PC-9 (cell line): Measurements from ENCODE around the gene SLC6A20. TPM values are rescaled to one million over a fixed set of nuclear protein-coding genes. Genes with fewer than 3 reads are reported as not detected.

Experiments
- BruUV-seq: library from RNA; stranded (reverse); fragments of 400-500 nt; replicated peaks from 2 replicates; lab custom pipeline; 2021; lab: Mats Ljungman, UMichigan
- CTCF ChIA-PET: fragments of 300-600 bp; sonication (Branson Sonifier 250); formaldehyde crosslinking; loops from one replicate; lab custom pipeline; 2022; ENCODE audit warnings: antibody characterized with exemption; lab: Charles Lee
- POLR2A ChIA-PET: fragments of 300-600 bp; sonication (Branson Sonifier 250); formaldehyde crosslinking; loops from one replicate; lab custom pipeline; 2022; ENCODE audit warnings: antibody characterized with exemption; ENCODE audit not compliant: unreplicated experiment; lab: Charles Lee
- DNase-seq, 2 experiments: peaks; one replicate each; pipeline versions ENCODE4 v3.0.0 to v3.0.0-alpha.2; 2015 to 2022; ENCODE audit warnings: mixed read lengths in 1 of 2
- H2AFZ ChIP-seq: fragments of 200-600 bp; sonication (generic); 2 replicates; pipeline ENCODE4 v1.8.1; 2017; ENCODE audit warnings: antibody characterized with exemption
- H3F3A ChIP-seq: fragments of 200-600 bp; sonication (generic); 2 replicates; pipeline ENCODE4 v1.8.1; 2017; ENCODE audit warnings: antibody characterized with exemption, mild to moderate bottlenecking, low read depth; ENCODE audit not compliant: insufficient read depth
- H3K27ac ChIP-seq: fragments of 200-600 bp; sonication (generic); 2 replicates; pipeline ENCODE4 v1.6.1; 2016; ENCODE audit warnings: mixed run types
- H3K27me3 ChIP-seq: fragments of 200-600 bp; sonication (generic); 2 replicates; pipeline ENCODE4 v1.6.1; 2016; ENCODE audit warnings: low read depth, mixed run types; ENCODE audit not compliant: insufficient read depth
- H3K36me3 ChIP-seq: fragments of 200-600 bp; sonication (generic); 2 replicates; pipeline ENCODE4 v1.6.1; 2016; ENCODE audit warnings: low read depth, mixed run types
- H3K4me1 ChIP-seq: fragments of 200-600 bp; sonication (generic); replicated peaks from 2 replicates; pipeline ENCODE4 v1.6.1; 2016; ENCODE audit warnings: mixed run types; ENCODE audit not compliant: insufficient read depth
- H3K4me2 ChIP-seq: fragments of 200-600 bp; sonication (generic); 2 replicates; pipeline ENCODE4 v1.6.1; 2017; ENCODE audit warnings: mixed run types
- H3K4me3 ChIP-seq: fragments of 200-600 bp; sonication (generic); 2 replicates; pipeline ENCODE4 v1.6.1; 2016; ENCODE audit warnings: mixed run types
- H3K79me2 ChIP-seq: fragments of 200-600 bp; sonication (generic); 2 replicates; pipeline ENCODE4 v1.6.1; 2017; ENCODE audit warnings: low read depth, mixed run types
- H3K9me2 ChIP-seq: fragments of 200-600 bp; sonication (generic); 2 replicates; pipeline ENCODE4 v1.8.1; 2017; ENCODE audit warnings: mild to moderate bottlenecking; ENCODE audit not compliant: insufficient read depth
- H3K9me3 ChIP-seq: fragments of 200-600 bp; sonication (generic); 2 replicates; pipeline ENCODE4 v1.8.1; 2016; ENCODE audit warnings: low read depth; ENCODE audit not compliant: insufficient read depth
- H4K20me1 ChIP-seq: fragments of 200-600 bp; sonication (generic); 2 replicates; pipeline ENCODE4 v1.8.1; 2017; ENCODE audit not compliant: insufficient read depth
- EZH2 ChIP-seq: fragments of 200-600 bp; sonication (generic); IDR thresholded peaks from 2 replicates; pipeline ENCODE4 v1.8.0; 2017; ENCODE audit warnings: antibody characterized with exemption, low read depth
- intact Hi-C: fragments of 100-400 bp; cut with micrococcal nuclease; formaldehyde crosslinking; loops from one replicate; pipeline ENCODE4 v1.10.0; 2022; ENCODE audit not compliant: unreplicated experiment
- total RNA-seq: library from RNA; stranded (reverse); gene quantifications from 2 replicates; pipeline ENCODE4 v1.2.3, GENCODE V29; 2021
- TF ChIP-seq, protein P1 (sequence below): fragments of 200-600 bp; sonication (generic); conservative IDR thresholded peaks from 2 replicates; pipeline ENCODE4 v1.6.1; 2017; ENCODE audit warnings: mixed run types, antibody characterized with exemption, mild to moderate bottlenecking, moderate library complexity

The SLC6A20 gene
- total RNA-seq, 1 experiment from 2014 or later = not detected

- no peaks in the 10 kb centered on the region for H3K79me2 ChIP-seq
- TF ChIP-seq, protein P1, sequence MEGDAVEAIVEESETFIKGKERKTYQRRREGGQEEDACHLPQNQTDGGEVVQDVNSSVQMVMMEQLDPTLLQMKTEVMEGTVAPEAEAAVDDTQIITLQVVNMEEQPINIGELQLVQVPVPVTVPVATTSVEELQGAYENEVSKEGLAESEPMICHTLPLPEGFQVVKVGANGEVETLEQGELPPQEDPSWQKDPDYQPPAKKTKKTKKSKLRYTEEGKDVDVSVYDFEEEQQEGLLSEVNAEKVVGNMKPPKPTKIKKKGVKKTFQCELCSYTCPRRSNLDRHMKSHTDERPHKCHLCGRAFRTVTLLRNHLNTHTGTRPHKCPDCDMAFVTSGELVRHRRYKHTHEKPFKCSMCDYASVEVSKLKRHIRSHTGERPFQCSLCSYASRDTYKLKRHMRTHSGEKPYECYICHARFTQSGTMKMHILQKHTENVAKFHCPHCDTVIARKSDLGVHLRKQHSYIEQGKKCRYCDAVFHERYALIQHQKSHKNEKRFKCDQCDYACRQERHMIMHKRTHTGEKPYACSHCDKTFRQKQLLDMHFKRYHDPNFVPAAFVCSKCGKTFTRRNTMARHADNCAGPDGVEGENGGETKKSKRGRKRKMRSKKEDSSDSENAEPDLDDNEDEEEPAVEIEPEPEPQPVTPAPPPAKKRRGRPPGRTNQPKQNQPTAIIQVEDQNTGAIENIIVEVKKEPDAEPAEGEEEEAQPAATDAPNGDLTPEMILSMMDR = no peak
- TF ChIP-seq EZH2 = no peak
- H3K9me3 ChIP-seq = no peaks in the 10 kb centered on the region
- no peaks in the 10 kb centered on the region for H3K27me3 ChIP-seq
- H3K4me2 ChIP-seq = no peak overlapping the region
- H4K20me1 ChIP-seq = no peaks in the 10 kb centered on the region
- peaks cover 7% of the 10 kb centered on the region; the same call in 1 of the 2 replicates for H3F3A ChIP-seq
- no peaks in the 10 kb centered on the region for H3K9me2 ChIP-seq
- peaks cover 8% of the 10 kb centered on the region; the same call in 1 of the 2 replicates for H3K4me1 ChIP-seq
- no TSS peak for BruUV-seq
- POLR2A ChIA-PET = no interaction called here
- DNase-seq = no peak
- H3K4me3 ChIP-seq = no peak overlapping the region
- CTCF ChIA-PET = no interaction called here
- no peaks in the 10 kb centered on the region for H3K36me3 ChIP-seq
- no peak overlapping the region for H2AFZ ChIP-seq
- intact Hi-C loops = no loop called here
- no peak overlapping the region for H3K27ac ChIP-seq
Observed at GRCh38 chr3:45795509-45795881, 841 bp downstream of the SLC6A20 start.

- H3F3A ChIP-seq = peaks cover 7% of the 10 kb centered on the region; the same call in 1 of the 2 replicates
- ChIA-PET CTCF (no interaction called here), POLR2A (no interaction called here)
- TF ChIP-seq EZH2 = no peak
- TF ChIP-seq, protein P1 = no peak
- H3K79me2 ChIP-seq = no peaks in the 10 kb centered on the region
- H3K4me3 ChIP-seq = no peak overlapping the region
- BruUV-seq = no TSS peak
- no peaks in the 10 kb centered on the region for H4K20me1 ChIP-seq
- no peak overlapping the region for H2AFZ ChIP-seq
- intact Hi-C loops = no loop called here
- no peaks in the 10 kb centered on the region for H3K36me3 ChIP-seq
- DNase-seq = no peak
- no peaks in the 10 kb centered on the region for H3K9me2 ChIP-seq
- H3K27me3 ChIP-seq = no peaks in the 10 kb centered on the region
- H3K4me2 ChIP-seq = no peak overlapping the region
- H3K27ac ChIP-seq = no peak overlapping the region
- H3K4me1 ChIP-seq = peaks cover 8% of the 10 kb centered on the region; the same call in 1 of the 2 replicates
- no peaks in the 10 kb centered on the region for H3K9me3 ChIP-seq
Observed at GRCh38 chr3:45794660-45795059, 1.7 kb downstream of the SLC6A20 start.

DNA sequence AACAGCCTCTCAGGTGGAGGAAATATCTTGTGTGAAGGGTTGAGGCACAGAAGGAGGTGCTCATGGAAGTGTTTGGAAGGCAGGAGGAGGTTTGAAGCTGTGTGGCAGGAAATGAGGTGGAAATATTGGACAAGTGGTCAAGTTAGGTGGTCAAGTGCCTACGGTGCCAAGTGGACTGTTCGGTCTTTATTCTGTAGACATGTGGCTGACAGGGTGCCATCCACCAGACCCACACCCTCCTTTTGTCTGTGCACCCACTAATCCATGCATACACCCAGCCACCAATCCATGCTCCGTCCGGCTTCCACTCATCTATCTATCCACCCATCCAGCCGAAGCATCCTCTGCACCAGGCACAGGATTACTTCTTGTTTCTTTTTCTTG lies 2.2 kb downstream of the SLC6A20 start:
- CTCF ChIA-PET = no interaction called here
- Histone ChIP-seq H3K9me2 (no peaks in the 10 kb centered on the region), H3K27ac (no peak overlapping the region), H3K4me3 (no peak overlapping the region), H2AFZ (no peak overlapping the region), H3F3A (peaks cover 7% of the 10 kb centered on the region; the same call in 1 of the 2 replicates), H3K4me2 (no peak overlapping the region), H3K9me3 (no peaks in the 10 kb centered on the region), H3K36me3 (no peaks in the 10 kb centered on the region), H3K4me1 (peaks cover 8% of the 10 kb centered on the region; the same call in 1 of the 2 replicates), H3K27me3 (no peaks in the 10 kb centered on the region), H4K20me1 (no peaks in the 10 kb centered on the region), H3K79me2 (no peaks in the 10 kb centered on the region)
- DNase-seq = no peak
- intact Hi-C loops = no loop called here
- BruUV-seq = no TSS peak
- POLR2A ChIA-PET = no interaction called here
- TF ChIP-seq, protein P1 = no peak
- no peak for TF ChIP-seq EZH2
